ENCODE results near the gene C2orf66. TPM values are rescaled to one million over a fixed set of nuclear protein-coding genes. Genes with fewer than 3 reads are reported as not detected.

Gene C2orf66
- total and polyA plus RNA-seq, 2 donors (not counting 1 experiment from before 2014, with no cell fraction given): not detected

- ATAC-seq (ENCODE audit: low read depth): no peak
- CTCF ChIA-PET: interaction anchor here (0.6 to 0.9 kb wide), 2 partner anchors 92 to 529 kb away, joined by 3 read pairs; no protein-coding TSS in a partner anchor
- POLR2A ChIA-PET: no interaction called here
Observed at GRCh38 chr2:196849895-196850294, 40.7 kb upstream of the C2orf66 start.

GRCh38 chr2:196846295-196846694, 37.1 kb upstream of the C2orf66 start:
- H4K20me1 ChIP-seq (ENCODE audit: control insufficient read depth, insufficient read depth, low read length, poor library complexity, severe bottlenecking): no peaks in the 10 kb centered on the region
- H3K27ac ChIP-seq (ENCODE audit: low read length in 2 of 2): no peak overlapping the region
- ATAC-seq (ENCODE audit: low read depth) (no peak), DNase-seq (no peak)
- no peak overlapping the region for H3K4me2 ChIP-seq (replicated peaks; ENCODE audit: low read depth, low read length, poor library complexity, severe bottlenecking)
- Mint-ChIP-seq H3K4me3 (no peak overlapping the region), H3K9me3 (ENCODE audit: insufficient read depth) (no peaks in the 10 kb centered on the region), H3K27me3 (no peaks in the 10 kb centered on the region), H3K4me1 (no peaks in the 10 kb centered on the region), H3K27ac (no peak overlapping the region)
- H3K79me2 ChIP-seq (ENCODE audit: control insufficient read depth, insufficient read depth, low read length): no peaks in the 10 kb centered on the region
- CTCF ChIA-PET: no interaction called here
- no peak overlapping the region for H3K9ac ChIP-seq (ENCODE audit: low read length)
- no peaks in the 10 kb centered on the region for H3K27me3 ChIP-seq (replicated peaks in 1 of 4; ENCODE audit: control extremely low read depth in 1 of 4, control insufficient read depth in 3 of 4, insufficient read depth in 4 of 4, low read length in 3 of 4)
- H3K4me1 ChIP-seq (ENCODE audit: control insufficient read depth in 2 of 2, insufficient read depth in 2 of 2, low read length in 2 of 2): no peaks in the 10 kb centered on the region
- POLR2A ChIA-PET: no interaction called here
- TF ChIP-seq, protein P1, sequence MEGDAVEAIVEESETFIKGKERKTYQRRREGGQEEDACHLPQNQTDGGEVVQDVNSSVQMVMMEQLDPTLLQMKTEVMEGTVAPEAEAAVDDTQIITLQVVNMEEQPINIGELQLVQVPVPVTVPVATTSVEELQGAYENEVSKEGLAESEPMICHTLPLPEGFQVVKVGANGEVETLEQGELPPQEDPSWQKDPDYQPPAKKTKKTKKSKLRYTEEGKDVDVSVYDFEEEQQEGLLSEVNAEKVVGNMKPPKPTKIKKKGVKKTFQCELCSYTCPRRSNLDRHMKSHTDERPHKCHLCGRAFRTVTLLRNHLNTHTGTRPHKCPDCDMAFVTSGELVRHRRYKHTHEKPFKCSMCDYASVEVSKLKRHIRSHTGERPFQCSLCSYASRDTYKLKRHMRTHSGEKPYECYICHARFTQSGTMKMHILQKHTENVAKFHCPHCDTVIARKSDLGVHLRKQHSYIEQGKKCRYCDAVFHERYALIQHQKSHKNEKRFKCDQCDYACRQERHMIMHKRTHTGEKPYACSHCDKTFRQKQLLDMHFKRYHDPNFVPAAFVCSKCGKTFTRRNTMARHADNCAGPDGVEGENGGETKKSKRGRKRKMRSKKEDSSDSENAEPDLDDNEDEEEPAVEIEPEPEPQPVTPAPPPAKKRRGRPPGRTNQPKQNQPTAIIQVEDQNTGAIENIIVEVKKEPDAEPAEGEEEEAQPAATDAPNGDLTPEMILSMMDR (IDR thresholded peaks at IDR 0.05): no peak
- no peak for TF ChIP-seq EZH2 (IDR thresholded peaks at IDR 0.05; ENCODE audit: borderline replicate concordance, insufficient read depth, low read depth, low read length, poor library complexity, severe bottlenecking)
- no peaks in the 10 kb centered on the region for H3K9me3 ChIP-seq (ENCODE audit: control extremely low read depth in 1 of 3, control insufficient read depth in 2 of 3, insufficient read depth in 1 of 3, low read length in 2 of 3)
- no peaks in the 10 kb centered on the region for H3K36me3 ChIP-seq (replicated peaks in 1 of 2; ENCODE audit: control extremely low read depth in 1 of 2, control insufficient read depth in 1 of 2, extremely low read depth in 1 of 2, insufficient read depth in 2 of 2, low read length in 1 of 2)
- H3K4me3 ChIP-seq (ENCODE audit: control extremely low read depth in 1 of 5, extremely low read depth in 1 of 5, insufficient read depth in 1 of 5, low read depth in 2 of 5, low read length in 4 of 5): no peak overlapping the region
- no peak overlapping the region for H2AFZ ChIP-seq (ENCODE audit: insufficient read depth, low read depth, low read length, poor library complexity, severe bottlenecking)
- intact Hi-C loops (cut with micrococcal nuclease): no loop called here

More at GRCh38 chr2:196849895-196850294, 40.7 kb upstream of the C2orf66 start:
- Mint-ChIP-seq H3K4me1 (no peaks in the 10 kb centered on the region), H3K27ac (no peak overlapping the region), H3K27me3 (no peaks in the 10 kb centered on the region), H3K9me3 (ENCODE audit: insufficient read depth) (no peaks in the 10 kb centered on the region), H3K4me3 (no peak overlapping the region)
- Histone ChIP-seq H2AFZ (ENCODE audit: insufficient read depth, low read depth, low read length, poor library complexity, severe bottlenecking) (no peak overlapping the region), H3K4me3 (ENCODE audit: control extremely low read depth in 1 of 5, extremely low read depth in 1 of 5, insufficient read depth in 1 of 5, low read depth in 2 of 5, low read length in 4 of 5) (no peak overlapping the region), H3K79me2 (ENCODE audit: control insufficient read depth, insufficient read depth, low read length) (no peaks in the 10 kb centered on the region), H4K20me1 (ENCODE audit: control insufficient read depth, insufficient read depth, low read length, poor library complexity, severe bottlenecking) (no peaks in the 10 kb centered on the region), H3K4me2 (replicated peaks; ENCODE audit: low read depth, low read length, poor library complexity, severe bottlenecking) (no peak overlapping the region), H3K9ac (ENCODE audit: low read length) (no peak overlapping the region), H3K9me3 (ENCODE audit: control extremely low read depth in 1 of 3, control insufficient read depth in 2 of 3, insufficient read depth in 1 of 3, low read length in 2 of 3) (no peaks in the 10 kb centered on the region), H3K27me3 (replicated peaks in 1 of 4; ENCODE audit: control extremely low read depth in 1 of 4, control insufficient read depth in 3 of 4, insufficient read depth in 4 of 4, low read length in 3 of 4) (no peaks in the 10 kb centered on the region), H3K36me3 (replicated peaks in 1 of 2; ENCODE audit: control extremely low read depth in 1 of 2, control insufficient read depth in 1 of 2, extremely low read depth in 1 of 2, insufficient read depth in 2 of 2, low read length in 1 of 2) (no peaks in the 10 kb centered on the region), H3K4me1 (ENCODE audit: control insufficient read depth in 2 of 2, insufficient read depth in 2 of 2, low read length in 2 of 2) (no peaks in the 10 kb centered on the region), H3K27ac (ENCODE audit: low read length in 2 of 2) (no peak overlapping the region)
- TF ChIP-seq, protein P1 (IDR thresholded peaks at IDR 0.05): no peak
- no peak for TF ChIP-seq EZH2 (IDR thresholded peaks at IDR 0.05; ENCODE audit: borderline replicate concordance, insufficient read depth, low read depth, low read length, poor library complexity, severe bottlenecking)
- intact Hi-C loops (cut with micrococcal nuclease): no loop called here
- DNase-seq: no peak

All from B cell (primary cell).